GM12878 (cell line): Measurements from ENCODE around the gene CCL22. TPM values are rescaled to one million over a fixed set of nuclear protein-coding genes. Genes with fewer than 3 reads are reported as not detected.

Experiments used
- ATAC-seq: fragments of 200-7000 bp; cut with Tn5 transposase; 3 replicates; pipeline ENCODE4 v1.9.1; 2020; ENCODE audit warnings: mild to moderate bottlenecking, moderate library complexity
- BruUV-seq: library from RNA; stranded (reverse); fragments of 400-500 nt; replicated peaks from 2 replicates; lab custom pipeline; 2021; lab: Mats Ljungman, UMichigan
- CTCF ChIA-PET: fragments of 300-600 bp; sonication (Branson Sonifier 250); formaldehyde crosslinking; extraction: SDS; loops from one replicate; lab custom pipeline; 2021; ENCODE audit warnings: inconsistent platforms; lab: Yijun Ruan, JAX
- POLR2A ChIA-PET: fragments of 350-600 bp; formaldehyde crosslinking; extraction: SDS; loops from one replicate; lab custom pipeline; 2021; ENCODE audit warnings: inconsistent platforms; lab: Charles Lee
- RAD21 ChIA-PET: fragments of 300-600 bp; sonication (Branson Sonifier 250); formaldehyde crosslinking; loops from one replicate; lab custom pipeline; 2023; ENCODE audit warnings: antibody characterized with exemption; ENCODE audit not compliant: unreplicated experiment; lab: Charles Lee
- SMC1A ChIA-PET: fragments of 300-600 bp; sonication (Branson Sonifier 250); formaldehyde crosslinking; loops from one replicate; lab custom pipeline; 2023; ENCODE audit not compliant: unreplicated experiment, uncharacterized antibody; lab: Charles Lee
- DNase-seq: peaks from one replicate; pipeline ENCODE4 v3.0.0-alpha.2; 2011; ENCODE audit warnings: low read depth, low spot score
- FAIRE-seq: peaks from 3 replicates; lab custom pipeline; 2011; peaks lifted over from hg19 to GRCh38; lab: Jason Lieb, UNC
- H2AFZ ChIP-seq: 2 replicates; pipeline ENCODE4 v1.6.0; 2011; ENCODE audit warnings: low read depth, low read length, control low read depth; ENCODE audit not compliant: control insufficient read depth
- H3K27ac ChIP-seq: 2 replicates; pipeline ENCODE4 v1.5.1; 2011; ENCODE audit warnings: control low read depth; ENCODE audit not compliant: control insufficient read depth, insufficient read depth
- H3K27me3 ChIP-seq, 2 experiments: replicated peaks in 1 of 2; 2 replicates each; pipeline versions ENCODE4 v1.6.0 to v1.6.1; 2011; ENCODE audit warnings: low read length in 1 of 2; ENCODE audit not compliant: control insufficient read depth in 2 of 2, insufficient read depth in 2 of 2
- H3K36me3 ChIP-seq, 2 experiments: 2 replicates each; pipeline ENCODE4 v1.5.1; 2011; ENCODE audit warnings: low read length in 1 of 2; ENCODE audit not compliant: control insufficient read depth in 2 of 2, insufficient read depth in 2 of 2
- H3K4me1 ChIP-seq: 2 replicates; pipeline ENCODE4 v1.6.1; 2011; ENCODE audit warnings: mild to moderate bottlenecking, low read length, moderate library complexity, mixed read lengths; ENCODE audit not compliant: control insufficient read depth, insufficient read depth
- H3K4me2 ChIP-seq: 2 replicates; pipeline ENCODE4 v1.6.0; 2011; ENCODE audit warnings: control low read depth; ENCODE audit not compliant: control insufficient read depth, insufficient read depth
- H3K4me3 ChIP-seq: fragments of 200-600 bp; sonication (generic); 2 replicates; pipeline ENCODE4 v1.5.1; 2016
- H3K79me2 ChIP-seq: 2 replicates; pipeline ENCODE4 v1.6.0; 2011; ENCODE audit warnings: low read length; ENCODE audit not compliant: control insufficient read depth, insufficient read depth
- H3K9ac ChIP-seq: 2 replicates; pipeline ENCODE4 v1.8.0; 2011; ENCODE audit warnings: low read length, control low read depth, mixed read lengths; ENCODE audit not compliant: control insufficient read depth, insufficient read depth
- H3K9me3 ChIP-seq: replicated peaks from 3 replicates; pipeline ENCODE4 v1.5.1; 2011; ENCODE audit warnings: mild to moderate bottlenecking, low read length; ENCODE audit not compliant: control insufficient read depth, insufficient read depth
- H4K20me1 ChIP-seq: 2 replicates; pipeline ENCODE4 v1.6.0; 2011; ENCODE audit not compliant: control insufficient read depth, insufficient read depth
- BRCA1 ChIP-seq: IDR thresholded peaks from 2 replicates; pipeline ENCODE4 v1.6.1; 2011; ENCODE audit warnings: low read depth, low read length, improper control_type of control experiment
- CREM ChIP-seq: IDR thresholded peaks from 2 replicates; pipeline ENCODE4 v1.6.1; 2014; ENCODE audit warnings: antibody characterized with exemption, low read depth
- GATAD2B ChIP-seq: fragments of 450-650 bp; conservative IDR thresholded peaks from 2 replicates; pipeline ENCODE4 v1.6.1; 2017; ENCODE audit warnings: low read depth, mild to moderate bottlenecking, moderate library complexity
- IKZF1 ChIP-seq: fragments of 450-650 bp; conservative IDR thresholded peaks from 2 replicates; pipeline ENCODE4 v1.6.1; 2017; ENCODE audit warnings: antibody characterized with exemption, mild to moderate bottlenecking
- MYB ChIP-seq: fragments of 150-350 bp; IDR thresholded peaks from 2 replicates; pipeline ENCODE4 v1.6.1; 2014; ENCODE audit warnings: mild to moderate bottlenecking, low read depth, low read length, borderline replicate concordance
- PML ChIP-seq: IDR thresholded peaks from 2 replicates; pipeline ENCODE4 v1.6.1; 2012; ENCODE audit warnings: low read length, inconsistent platforms
- RELA ChIP-seq: fragments of 450-650 bp; IDR thresholded peaks from 2 replicates; pipeline ENCODE4 v1.8.0; 2014; ENCODE audit warnings: borderline replicate concordance; ENCODE audit not compliant: partially characterized antibody
- WGBS: methylation state at CpG from one replicate; pipeline ENCODE4 v1.1.6; 2016; ENCODE audit warnings: low lambda C conversion rate; ENCODE audit not compliant: insufficient replicate concordance, insufficient coverage; ENCODE audit errors: missing lambda C conversion rate; 5-methylcytosine and 5-hydroxymethylcytosine counted together
- in situ Hi-C: fragments of 300-500 bp; cut with MboI; formaldehyde crosslinking; loops from 9 replicates; pipeline ENCODE4 v1.14.3; 2018; ENCODE audit warnings: mixed read lengths
- intact Hi-C: fragments of 100-400 bp; cut with micrococcal nuclease; formaldehyde crosslinking; loops from one replicate; pipeline ENCODE4 v1.14.2; 2022; ENCODE audit not compliant: unreplicated experiment
- polyA plus RNA-seq, 11 experiments: library from polyadenylated mRNA; depleted of rRNA in 4 of 11; unstranded in 6 of 11; stranded (reverse) in 5 of 11; fragments of >200 nt; fragmentation: Nextera tagmentation in 4 of 11; fragmentation: Illumina TruSeq in 1 of 11; extraction: Ambion mirVana in 4 of 11; extraction: Trizol in 1 of 11; gene quantifications; 1 replicate in 1 of 11; 2 replicates in 10 of 11; pipeline versions ENCODE4 v1.2.1 to v1.2.3, GENCODE V29; 2011 to 2016; ENCODE audit warnings: inconsistent platforms in 2 of 11, missing spikeins in 2 of 11, low read depth in 1 of 11
- total RNA-seq, 4 experiments: library from RNA; depleted of rRNA in 3 of 4; stranded (reverse); fragments of >200 nt in 3 of 4; fragmentation: Illumina TruSeq in 1 of 4; extraction: Trizol in 1 of 4; gene quantifications; 2 replicates each; pipeline versions ENCODE4 v1.2.1 to v1.2.3, GENCODE V29; 2013 to 2021
- TF ChIP-seq, protein P1 (sequence below): fragments of 450-650 bp; IDR thresholded peaks from 2 replicates; pipeline ENCODE4 v1.6.1; 2017; ENCODE audit warnings: mild to moderate bottlenecking
- TF ChIP-seq, protein P2 (sequence below): IDR thresholded peaks from 2 replicates; pipeline ENCODE4 v1.6.1; 2011; ENCODE audit warnings: low read depth, mild to moderate bottlenecking, low read length, moderate library complexity, borderline replicate concordance; ENCODE audit errors: extremely low read depth

CCL22 gene
- total and polyA plus RNA-seq, 10 of the 15 experiments (the other 5 are each of a cell fraction or from before 2014, with no cell fraction given) = 38.0 to 704 (median 349) TPM

DNA sequence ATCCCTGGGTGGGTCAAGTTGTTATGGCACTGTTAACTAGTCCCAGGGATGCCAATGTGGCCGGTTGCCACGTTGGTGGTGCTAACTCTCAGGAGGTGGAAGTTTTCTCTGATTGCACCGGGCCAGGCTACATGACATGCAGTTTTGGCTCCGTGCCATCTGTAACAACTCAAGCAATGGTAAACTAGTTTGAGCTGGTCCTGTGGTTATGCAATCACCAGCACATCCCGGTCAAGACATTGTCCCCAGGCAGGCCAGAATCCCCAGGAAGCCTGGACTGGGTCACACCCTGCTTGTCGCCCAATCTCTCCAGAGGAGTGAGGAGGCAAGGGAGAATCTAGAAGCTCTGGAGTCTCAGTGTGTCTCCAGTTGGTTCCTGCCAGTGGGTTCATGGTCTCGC is 35.9 kb downstream of the CCL22 start:
- in situ Hi-C loops = no loop called here
- WGBS = 65% methylated on average over 7 of the region's 7 CpGs
- POLR2A ChIA-PET = interaction anchor here (1.4 kb wide), 1 partner anchor 10 kb away, joined by 4 read pairs; the partner anchor contains the start of gene CCL17
- Histone ChIP-seq H3K27ac (no peak overlapping the region), H3K9ac (no peak overlapping the region), H2AFZ (no peak overlapping the region), H3K4me3 (no peak overlapping the region), H3K9me3 (no peaks in the 10 kb centered on the region; the same call in 2 of the 3 replicates), H3K36me3 (no peaks in the 10 kb centered on the region), H4K20me1 (no peaks in the 10 kb centered on the region), H3K79me2 (no peaks in the 10 kb centered on the region), H3K4me1 (peaks cover under 1% of the 10 kb centered on the region), H3K4me2 (no peak overlapping the region), H3K27me3 (no peaks in the 10 kb centered on the region)
- no peak for ATAC-seq
- RAD21 ChIA-PET = no interaction called here
- CTCF ChIA-PET = interaction anchor here (1.2 kb wide), 1 partner anchor 10 kb away, joined by 4 read pairs; the partner anchor contains the start of gene CCL17
- intact Hi-C loops = no loop called here
- TF ChIP-seq PML (no peak), MYB (no peak)
- BruUV-seq = no TSS peak
- FAIRE-seq = no peak
- no peak for DNase-seq
- SMC1A ChIA-PET = interaction anchor here (1.0 to 1.3 kb wide), 5 partner anchors 9 to 73 kb away, joined by 3 to 4 read pairs (median 3); partner anchors contain the start of gene CCL17

DNA sequence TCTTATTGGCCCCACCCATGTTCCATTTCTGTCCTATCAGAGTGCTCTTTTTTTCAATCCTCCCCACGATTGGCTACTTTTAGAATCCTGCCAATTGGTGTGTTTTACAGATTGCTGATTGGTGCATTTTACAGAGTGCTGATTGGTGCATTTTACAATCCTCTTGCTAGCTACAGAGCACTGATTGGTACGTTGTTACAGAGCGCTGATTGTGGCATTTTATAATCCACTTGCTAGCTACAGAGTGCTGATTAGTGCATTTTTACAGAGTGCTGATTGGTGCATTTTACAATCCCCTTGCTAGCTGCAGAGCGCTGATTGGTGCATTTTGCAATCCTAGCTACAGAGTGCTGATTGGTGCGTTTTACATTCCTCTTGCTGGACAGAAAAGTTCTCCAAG is 36.4 kb downstream of the CCL22 start:
- H3K79me2 ChIP-seq = no peaks in the 10 kb centered on the region
- ATAC-seq (no peak), DNase-seq (no peak), FAIRE-seq (no peak)
- intact Hi-C loops = no loop called here
- no peak overlapping the region for H3K4me3 ChIP-seq
- SMC1A ChIA-PET = interaction anchor here (0.7 to 1.3 kb wide), 4 partner anchors 10 to 73 kb away, joined by 3 read pairs; partner anchors contain the start of gene CCL17
- H3K36me3 ChIP-seq = no peaks in the 10 kb centered on the region
- TF ChIP-seq GATAD2B (no peak), RELA (no peak), IKZF1 (no peak), BRCA1 (no peak), CREM (no peak)
- TF ChIP-seq, protein P1, sequence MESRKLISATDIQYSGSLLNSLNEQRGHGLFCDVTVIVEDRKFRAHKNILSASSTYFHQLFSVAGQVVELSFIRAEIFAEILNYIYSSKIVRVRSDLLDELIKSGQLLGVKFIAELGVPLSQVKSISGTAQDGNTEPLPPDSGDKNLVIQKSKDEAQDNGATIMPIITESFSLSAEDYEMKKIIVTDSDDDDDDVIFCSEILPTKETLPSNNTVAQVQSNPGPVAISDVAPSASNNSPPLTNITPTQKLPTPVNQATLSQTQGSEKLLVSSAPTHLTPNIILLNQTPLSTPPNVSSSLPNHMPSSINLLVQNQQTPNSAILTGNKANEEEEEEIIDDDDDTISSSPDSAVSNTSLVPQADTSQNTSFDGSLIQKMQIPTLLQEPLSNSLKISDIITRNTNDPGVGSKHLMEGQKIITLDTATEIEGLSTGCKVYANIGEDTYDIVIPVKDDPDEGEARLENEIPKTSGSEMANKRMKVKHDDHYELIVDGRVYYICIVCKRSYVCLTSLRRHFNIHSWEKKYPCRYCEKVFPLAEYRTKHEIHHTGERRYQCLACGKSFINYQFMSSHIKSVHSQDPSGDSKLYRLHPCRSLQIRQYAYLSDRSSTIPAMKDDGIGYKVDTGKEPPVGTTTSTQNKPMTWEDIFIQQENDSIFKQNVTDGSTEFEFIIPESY = no peak
- TF ChIP-seq, protein P2, sequence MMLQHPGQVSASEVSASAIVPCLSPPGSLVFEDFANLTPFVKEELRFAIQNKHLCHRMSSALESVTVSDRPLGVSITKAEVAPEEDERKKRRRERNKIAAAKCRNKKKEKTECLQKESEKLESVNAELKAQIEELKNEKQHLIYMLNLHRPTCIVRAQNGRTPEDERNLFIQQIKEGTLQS = no peak
- no peaks in the 10 kb centered on the region for H3K27me3 ChIP-seq
- RAD21 ChIA-PET = interaction anchor here (1.2 kb wide), 1 partner anchor 15 kb away, joined by 4 read pairs; no protein-coding TSS in a partner anchor
- in situ Hi-C loops = no loop called here
- H3K27ac ChIP-seq = no peak overlapping the region
- no TSS peak for BruUV-seq
- 70% methylated on average over 5 of the region's 5 CpGs for WGBS
- no peaks in the 10 kb centered on the region for H4K20me1 ChIP-seq
- H2AFZ ChIP-seq = no peak overlapping the region
- no peak overlapping the region for H3K4me2 ChIP-seq
- POLR2A ChIA-PET = interaction anchor here (1.4 kb wide), 1 partner anchor 9 kb away, joined by 4 read pairs; the partner anchor contains the start of gene CCL17
- CTCF ChIA-PET = no interaction called here
- no peaks in the 10 kb centered on the region for H3K4me1 ChIP-seq
- no peak overlapping the region for H3K9ac ChIP-seq
- H3K9me3 ChIP-seq = no peaks in the 10 kb centered on the region; the same call in 2 of the 3 replicates
